GM21526 (cell line): Measurements from ENCODE around the gene GSKIP.
A peak's percentile ranks its signal among the peaks of the same experiment; 100 is the strongest.

Experiments used
- ATAC-seq: cut with Tn5 transposase; IDR thresholded peaks from one replicate; pipeline ENCODE4 v1.9.1; 2021; ENCODE audit warnings: moderate library complexity; ENCODE audit not compliant: unreplicated experiment, low FRiP score

The GSKIP gene

GRCh38 chr14:96373538-96373937 is 10.2 kb downstream of the GSKIP start:
- no peak for ATAC-seq

- no peak for ATAC-seq
Observed at GRCh38 chr14:96376093-96376492, 12.8 kb downstream of the GSKIP start.

- ATAC-seq, result no peak
Observed at GRCh38 chr14:96380735-96381134, 17.4 kb downstream of the GSKIP start.

GRCh38 chr14:96383445-96383844 is 20.1 kb downstream of the GSKIP start:
- ATAC-seq, result no peak

- no peak for ATAC-seq
Observed at GRCh38 chr14:96384053-96384452, 20.7 kb downstream of the GSKIP start.

GRCh38 chr14:96384740-96385139 is 21.4 kb downstream of the GSKIP start:
- no peak for ATAC-seq

GRCh38 chr14:96385385-96385784 is 22.1 kb downstream of the GSKIP start:
- no peak for ATAC-seq

- no peak for ATAC-seq
Observed at GRCh38 chr14:96390965-96391292, 27.6 kb downstream of the GSKIP start.

- peak; percentile 89 for ATAC-seq
Observed at GRCh38 chr14:96391293-96392118, 28.2 kb downstream of the GSKIP start.

- no peak for ATAC-seq
Observed at GRCh38 chr14:96393071-96393691, 29.9 kb downstream of the GSKIP start.

GRCh38 chr14:96394047-96394815 is 30.9 kb downstream of the GSKIP start:
- no peak for ATAC-seq

GRCh38 chr14:96398432-96398831 is 35.1 kb downstream of the GSKIP start:
- ATAC-seq, result no peak

- ATAC-seq, result no peak
Observed at GRCh38 chr14:96398921-96399320, 35.6 kb downstream of the GSKIP start.

GRCh38 chr14:96399405-96399804 is 36.1 kb downstream of the GSKIP start:
- ATAC-seq, result no peak

GRCh38 chr14:96400495-96400894 is 37.2 kb downstream of the GSKIP start:
- ATAC-seq, result no peak

GRCh38 chr14:96403409-96403808 is 40.1 kb downstream of the GSKIP start:
- no peak for ATAC-seq

- ATAC-seq, result no peak
Observed at GRCh38 chr14:96405677-96406076, 42.4 kb downstream of the GSKIP start.

GRCh38 chr14:96407935-96408570 is 44.7 kb downstream of the GSKIP start:
- ATAC-seq, result no peak

- ATAC-seq, result peak; percentile 71
Observed at GRCh38 chr14:96408608-96409007, 45.3 kb downstream of the GSKIP start.

GRCh38 chr14:96409701-96410100 is 46.4 kb downstream of the GSKIP start:
- ATAC-seq, result no peak

- no peak for ATAC-seq
Observed at GRCh38 chr14:96410119-96410518, 46.8 kb downstream of the GSKIP start.
